ENCODE measurements around the gene GKN2.
"Not testable (repeated sequence)": the region's sequence is repeated elsewhere in the genome, so short reads cannot be mapped to it uniquely, and the experiment has no call there.

The GKN2 gene

DNA sequence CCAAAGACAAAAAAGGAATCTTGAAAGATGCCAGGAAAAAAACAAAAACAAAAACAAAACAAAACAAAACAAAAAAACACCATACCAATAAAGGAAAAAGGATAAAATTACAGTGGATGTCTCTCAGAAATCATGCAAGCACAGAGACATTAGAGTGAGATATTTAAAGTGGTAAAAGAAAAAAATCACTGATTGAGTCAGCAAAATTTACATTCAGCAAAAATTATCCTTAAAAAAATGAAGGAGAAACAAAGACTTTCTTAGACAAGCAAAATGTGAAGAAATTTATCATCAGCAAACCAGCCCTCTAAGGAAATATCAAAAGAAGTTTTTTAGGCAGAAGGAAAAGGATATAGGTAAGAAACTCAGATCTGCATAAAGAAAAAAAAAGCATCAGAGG lies 11.6 kb upstream of the GKN2 start:
- Histone ChIP-seq H3K9me3 (ENCODE audit: insufficient read depth, low read length, severe bottlenecking) (no peaks in the 10 kb centered on the region), H2AFZ (ENCODE audit: low read depth, low read length) (no peak overlapping the region), H3K4me1 (ENCODE audit: insufficient read depth, low read length) (no peaks in the 10 kb centered on the region), H3K4me3 (ENCODE audit: low read depth in 1 of 2, low read length in 2 of 2) (no peak overlapping the region), H3K36me3 (ENCODE audit: insufficient read depth, low read length) (no peaks in the 10 kb centered on the region), H4K20me1 (ENCODE audit: insufficient read depth, low read length) (no peaks in the 10 kb centered on the region), H3K9ac (ENCODE audit: low read depth, low read length) (no peak overlapping the region), H3K27ac (ENCODE audit: low read length) (no peak overlapping the region), H3K4me2 (ENCODE audit: insufficient read depth, low read length) (no peak overlapping the region), H3K27me3 (ENCODE audit: insufficient read depth, low read length, poor library complexity) (peaks cover 3% of the 10 kb centered on the region), H3K79me2 (ENCODE audit: insufficient read depth, low read length) (no peaks in the 10 kb centered on the region)
- ATAC-seq (ENCODE audit: insufficient read depth, low read depth) (no peak), DNase-seq (no peak)
- no peak for TF ChIP-seq EZH2 (IDR thresholded peaks at IDR 0.05; ENCODE audit: borderline replicate concordance, low read depth, low read length, severe bottlenecking)
- TF ChIP-seq, protein P1, sequence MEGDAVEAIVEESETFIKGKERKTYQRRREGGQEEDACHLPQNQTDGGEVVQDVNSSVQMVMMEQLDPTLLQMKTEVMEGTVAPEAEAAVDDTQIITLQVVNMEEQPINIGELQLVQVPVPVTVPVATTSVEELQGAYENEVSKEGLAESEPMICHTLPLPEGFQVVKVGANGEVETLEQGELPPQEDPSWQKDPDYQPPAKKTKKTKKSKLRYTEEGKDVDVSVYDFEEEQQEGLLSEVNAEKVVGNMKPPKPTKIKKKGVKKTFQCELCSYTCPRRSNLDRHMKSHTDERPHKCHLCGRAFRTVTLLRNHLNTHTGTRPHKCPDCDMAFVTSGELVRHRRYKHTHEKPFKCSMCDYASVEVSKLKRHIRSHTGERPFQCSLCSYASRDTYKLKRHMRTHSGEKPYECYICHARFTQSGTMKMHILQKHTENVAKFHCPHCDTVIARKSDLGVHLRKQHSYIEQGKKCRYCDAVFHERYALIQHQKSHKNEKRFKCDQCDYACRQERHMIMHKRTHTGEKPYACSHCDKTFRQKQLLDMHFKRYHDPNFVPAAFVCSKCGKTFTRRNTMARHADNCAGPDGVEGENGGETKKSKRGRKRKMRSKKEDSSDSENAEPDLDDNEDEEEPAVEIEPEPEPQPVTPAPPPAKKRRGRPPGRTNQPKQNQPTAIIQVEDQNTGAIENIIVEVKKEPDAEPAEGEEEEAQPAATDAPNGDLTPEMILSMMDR (IDR thresholded peaks at IDR 0.05; ENCODE audit: borderline replicate concordance, extremely low read depth, low read length, poor library complexity, severe bottlenecking), result no peak

DNA sequence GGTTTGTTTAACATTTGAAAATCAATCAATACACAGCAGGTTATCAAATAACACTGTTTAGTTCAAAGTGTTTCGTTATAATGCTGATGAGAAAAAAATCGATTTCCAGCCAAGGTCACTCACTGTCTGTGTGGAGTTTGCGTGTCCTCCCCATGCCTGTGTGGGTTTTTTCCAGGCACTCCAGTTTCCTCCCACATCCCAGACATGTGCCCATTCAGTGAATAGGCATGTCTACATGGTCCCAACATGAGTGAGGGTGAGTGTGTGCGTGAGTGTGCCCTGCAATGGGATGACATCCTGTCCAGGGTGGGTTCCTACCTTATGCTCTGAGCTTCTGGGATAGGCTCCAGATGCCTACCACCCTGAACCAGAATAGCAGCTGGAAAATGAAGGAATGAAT lies 8.7 kb upstream of the GKN2 start:
- Histone ChIP-seq H3K27me3 (ENCODE audit: insufficient read depth, low read length, poor library complexity) (peaks cover 8% of the 10 kb centered on the region), H3K36me3 (ENCODE audit: insufficient read depth, low read length) (no peaks in the 10 kb centered on the region), H3K4me2 (ENCODE audit: insufficient read depth, low read length) (no peak overlapping the region), H4K20me1 (ENCODE audit: insufficient read depth, low read length) (no peaks in the 10 kb centered on the region), H3K9ac (ENCODE audit: low read depth, low read length) (no peak overlapping the region), H3K9me3 (ENCODE audit: insufficient read depth, low read length, severe bottlenecking) (no peaks in the 10 kb centered on the region), H3K4me1 (ENCODE audit: insufficient read depth, low read length) (no peaks in the 10 kb centered on the region), H2AFZ (ENCODE audit: low read depth, low read length) (no peak overlapping the region), H3K4me3 (ENCODE audit: low read depth in 1 of 2, low read length in 2 of 2) (no peak overlapping the region), H3K27ac (ENCODE audit: low read length) (no peak overlapping the region), H3K79me2 (ENCODE audit: insufficient read depth, low read length) (no peaks in the 10 kb centered on the region)
- TF ChIP-seq, protein P1 (IDR thresholded peaks at IDR 0.05; ENCODE audit: borderline replicate concordance, extremely low read depth, low read length, poor library complexity, severe bottlenecking), result no peak
- TF ChIP-seq EZH2 (IDR thresholded peaks at IDR 0.05; ENCODE audit: borderline replicate concordance, low read depth, low read length, severe bottlenecking), result no peak
- DNase-seq, result no peak
- no peak for ATAC-seq (ENCODE audit: insufficient read depth, low read depth)

DNA sequence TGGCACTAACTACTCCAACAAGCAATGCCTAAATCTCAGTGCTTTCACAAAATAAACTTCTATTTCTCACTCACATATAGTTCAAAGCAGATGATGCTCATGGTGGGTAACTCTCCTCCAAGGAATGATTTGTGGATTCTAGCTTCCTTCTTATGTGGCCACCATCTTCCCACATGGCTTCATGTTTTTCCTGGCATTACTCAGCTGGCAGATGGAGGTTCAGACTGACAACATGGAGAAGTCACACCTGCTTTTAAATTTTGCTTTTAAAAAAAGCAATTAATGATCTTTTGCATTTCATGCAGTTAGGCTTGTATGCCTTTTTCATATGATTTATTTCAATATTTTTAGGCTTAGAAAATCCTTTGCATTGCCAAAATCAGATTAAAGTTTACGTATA lies 6.3 kb upstream of the GKN2 start:
- no peaks in the 10 kb centered on the region for H3K9me3 ChIP-seq (ENCODE audit: insufficient read depth, low read length, severe bottlenecking)
- ATAC-seq (ENCODE audit: insufficient read depth, low read depth) (no peak), DNase-seq (no peak)
- no peaks in the 10 kb centered on the region for H3K79me2 ChIP-seq (ENCODE audit: insufficient read depth, low read length)
- no peaks in the 10 kb centered on the region for H3K36me3 ChIP-seq (ENCODE audit: insufficient read depth, low read length)
- H3K4me3 ChIP-seq (ENCODE audit: low read depth in 1 of 2, low read length in 2 of 2), result no peak overlapping the region
- TF ChIP-seq, protein P1 (IDR thresholded peaks at IDR 0.05; ENCODE audit: borderline replicate concordance, extremely low read depth, low read length, poor library complexity, severe bottlenecking), result no peak
- no peak for TF ChIP-seq EZH2 (IDR thresholded peaks at IDR 0.05; ENCODE audit: borderline replicate concordance, low read depth, low read length, severe bottlenecking)
- H3K27ac ChIP-seq (ENCODE audit: low read length), result no peak overlapping the region
- peaks cover 8% of the 10 kb centered on the region for H3K27me3 ChIP-seq (ENCODE audit: insufficient read depth, low read length, poor library complexity)
- no peak overlapping the region for H3K9ac ChIP-seq (ENCODE audit: low read depth, low read length)
- H4K20me1 ChIP-seq (ENCODE audit: insufficient read depth, low read length), result no peaks in the 10 kb centered on the region
- no peak overlapping the region for H2AFZ ChIP-seq (ENCODE audit: low read depth, low read length)
- no peak overlapping the region for H3K4me2 ChIP-seq (ENCODE audit: insufficient read depth, low read length)
- H3K4me1 ChIP-seq (ENCODE audit: insufficient read depth, low read length), result no peaks in the 10 kb centered on the region

DNA sequence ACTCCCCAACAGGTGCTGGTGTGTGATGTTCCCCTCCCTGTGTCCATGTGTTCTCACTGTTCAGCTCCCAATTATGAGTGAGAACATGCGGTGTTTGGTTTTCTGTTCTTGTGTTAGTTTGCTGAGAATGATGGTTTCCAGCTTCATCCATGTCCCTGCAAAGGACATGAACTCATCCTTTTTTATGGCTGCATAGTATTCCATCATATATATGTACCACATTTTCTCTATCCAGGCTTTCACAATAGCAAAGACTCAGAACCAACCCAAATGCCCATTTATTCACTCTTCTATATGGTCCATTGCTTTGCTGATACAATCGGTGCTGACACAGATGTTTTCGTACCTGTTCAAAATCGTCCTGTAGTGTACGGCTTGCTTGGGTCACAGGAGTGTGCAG lies 2.7 kb upstream of the GKN2 start:
- not testable (repeated sequence) for H3K27ac ChIP-seq (ENCODE audit: low read length); H3K4me2 ChIP-seq (ENCODE audit: insufficient read depth, low read length); DNase-seq; H3K4me3 ChIP-seq (ENCODE audit: low read depth in 1 of 2, low read length in 2 of 2); H3K9me3 ChIP-seq (ENCODE audit: insufficient read depth, low read length, severe bottlenecking); H3K36me3 ChIP-seq (ENCODE audit: insufficient read depth, low read length); H3K27me3 ChIP-seq (ENCODE audit: insufficient read depth, low read length, poor library complexity); H2AFZ ChIP-seq (ENCODE audit: low read depth, low read length); ATAC-seq (ENCODE audit: insufficient read depth, low read depth); H3K4me1 ChIP-seq (ENCODE audit: insufficient read depth, low read length); H4K20me1 ChIP-seq (ENCODE audit: insufficient read depth, low read length); H3K79me2 ChIP-seq (ENCODE audit: insufficient read depth, low read length); H3K9ac ChIP-seq (ENCODE audit: low read depth, low read length)
